Right renal pelvis (tissue), 4 donors: ENCODE results near the gene ZNF133. TPM values are rescaled to one million over a fixed set of nuclear protein-coding genes. Genes with fewer than 3 reads are reported as not detected.

ENCODE experiments used
- DNase-seq, 4 donors: peaks; one replicate each; pipeline ENCODE4 v3.0.0-alpha.2; 2013; ENCODE audit warnings: low read depth in 4 of 4, low spot score in 3 of 4, missing footprints in 1 of 4
- polyA plus RNA-seq, 4 donors: library from polyadenylated mRNA; unstranded; fragments of 120-200 nt; gene quantifications; one replicate each; pipeline ENCODE4 v1.2.1, GENCODE V29; 2013; ENCODE audit not compliant: insufficient read length in 4 of 4

Gene ZNF133
- polyA plus RNA-seq, 4 donors = 25.1 to 27.7 (median 26.3) TPM

- no peak for DNase-seq
Measured at GRCh38 chr20:18359854-18360253, 71.5 kb downstream of the ZNF133 start.

DNA sequence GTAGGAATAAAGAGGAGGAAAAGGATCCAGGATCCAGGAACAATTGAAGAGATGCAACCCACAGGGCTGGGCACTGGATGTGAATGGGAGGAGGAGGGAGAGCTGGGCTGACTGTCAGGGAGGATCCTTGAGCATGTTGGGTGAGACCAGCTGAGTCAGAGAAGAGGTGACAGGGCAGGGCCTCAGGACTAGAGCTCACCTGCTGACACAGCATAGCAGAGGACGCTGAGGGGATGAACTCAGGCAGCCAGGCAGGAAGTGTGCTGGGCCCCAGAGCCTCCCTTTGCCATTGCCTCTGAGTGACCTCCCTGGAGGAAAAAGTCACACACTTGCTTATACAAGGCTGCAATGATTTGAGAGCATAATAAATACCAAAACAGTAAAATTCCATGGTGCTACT is 72.3 kb downstream of the ZNF133 start:
- DNase-seq = no peak

GRCh38 chr20:18361678-18362077 is 73.4 kb downstream of the ZNF133 start:
- DNase-seq = no peak

DNA sequence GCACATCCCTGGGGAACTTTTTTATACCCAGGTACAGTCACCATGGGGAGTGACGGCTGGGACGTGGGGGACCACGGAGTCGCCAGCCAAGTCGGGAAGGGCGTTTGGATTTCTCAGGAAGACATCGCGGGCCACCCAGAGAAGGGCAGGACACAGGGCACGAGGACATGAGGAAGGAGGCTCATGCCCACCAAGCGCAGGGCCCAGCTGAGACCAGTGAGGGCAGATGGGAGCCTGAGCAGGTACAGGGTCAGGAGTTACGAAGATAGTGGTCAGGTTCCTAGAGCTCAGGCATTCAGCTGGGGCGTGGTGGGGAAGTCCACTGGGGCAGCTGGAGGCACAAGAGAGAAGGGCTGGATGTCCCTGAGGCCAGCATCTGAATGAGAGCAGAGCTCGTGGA is 74.6 kb downstream of the ZNF133 start:
- no peak for DNase-seq

DNA sequence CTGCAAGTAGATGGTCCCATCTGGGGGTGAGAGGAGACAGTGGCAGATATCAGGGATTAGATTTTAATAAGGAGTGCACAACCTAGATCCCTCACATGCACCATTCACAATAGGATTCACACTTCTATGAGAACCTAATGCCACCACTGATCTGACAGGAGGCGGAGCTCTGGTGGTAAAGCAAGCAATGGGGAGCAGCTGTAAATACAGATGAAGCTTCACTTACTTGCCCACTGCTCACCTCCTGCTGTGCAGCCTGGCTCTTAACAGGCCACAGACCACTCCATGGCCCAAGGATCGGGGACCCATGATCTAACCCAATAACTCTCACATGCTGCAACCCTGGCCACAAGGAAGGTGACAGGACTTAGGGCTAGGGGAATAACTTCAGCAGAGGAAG is 75.4 kb downstream of the ZNF133 start:
- no peak for DNase-seq

DNA sequence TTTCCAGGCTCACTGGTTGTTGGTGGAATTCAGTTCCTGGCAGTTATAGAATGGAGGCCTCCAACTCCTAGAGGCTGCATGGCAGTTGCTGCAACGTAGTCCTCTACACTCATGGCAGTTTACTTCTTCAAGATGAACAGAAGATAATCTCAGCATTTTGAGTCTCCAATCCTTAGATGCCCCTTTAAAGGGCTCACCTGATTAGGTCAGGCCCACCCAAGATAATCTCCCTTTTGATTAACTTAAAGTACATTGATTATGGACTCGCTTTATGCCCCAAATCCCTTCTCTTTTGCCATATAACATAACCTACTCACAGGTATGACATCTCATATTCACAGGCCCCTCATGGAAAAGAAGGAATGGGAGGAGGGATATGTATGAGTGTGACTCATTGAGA is 76.4 kb downstream of the ZNF133 start:
- no peak for DNase-seq

Other genes starting within 250 kb of the ZNF133 start
- gene OVOL2, start 230.6 kb upstream of the ZNF133 start, polyA plus RNA-seq = 1 to 10 TPM in 2 of 4 donors, under 1 TPM in 2; 0.93 to 1.4 (median 1.0) TPM
- gene KAT14, start 150.7 kb upstream of the ZNF133 start, polyA plus RNA-seq = 10 to 100 TPM; 25.7 to 29.4 (median 27.4) TPM
- gene PET117, start 150.7 kb upstream of the ZNF133 start, polyA plus RNA-seq = 10 to 100 TPM; 16.6 to 22.4 (median 18.1) TPM
- gene DZANK1, start 178.5 kb downstream of the ZNF133 start, polyA plus RNA-seq = 1 to 10 TPM; 5.6 to 7.8 (median 7.2) TPM
- 10 to 100 TPM; 16.2 to 20.2 (median 19.0) TPM for gene POLR3F, start 178.9 kb downstream of the ZNF133 start, polyA plus RNA-seq
- gene RBBP9, start 208.7 kb downstream of the ZNF133 start, polyA plus RNA-seq = 10 to 100 TPM; 28.1 to 39.7 (median 35.7) TPM
- gene SEC23B, start 219.4 kb downstream of the ZNF133 start, polyA plus RNA-seq = 10 to 100 TPM; 61.9 to 66.3 (median 65.2) TPM